Fibroblast of pulmonary artery (primary cell): ENCODE results near the gene DDAH1.

Experiments
- DNase-seq: peaks from one replicate; pipeline ENCODE4 v3.0.0-alpha.2; 2010; ENCODE audit warnings: low read depth
- H3K4me3 ChIP-seq: replicated peaks from 2 replicates; pipeline ENCODE4 v1.5.1; 2011; ENCODE audit warnings: low read depth, mild to moderate bottlenecking, control low read depth, low read length, moderate library complexity
- TF ChIP-seq, protein P1 (sequence below): IDR thresholded peaks from 2 replicates; pipeline ENCODE4 v1.5.1; 2011; ENCODE audit warnings: mild to moderate bottlenecking, control low read depth, low read length, inconsistent platforms; ENCODE audit errors: missing control alignments

The DDAH1 gene

DNA sequence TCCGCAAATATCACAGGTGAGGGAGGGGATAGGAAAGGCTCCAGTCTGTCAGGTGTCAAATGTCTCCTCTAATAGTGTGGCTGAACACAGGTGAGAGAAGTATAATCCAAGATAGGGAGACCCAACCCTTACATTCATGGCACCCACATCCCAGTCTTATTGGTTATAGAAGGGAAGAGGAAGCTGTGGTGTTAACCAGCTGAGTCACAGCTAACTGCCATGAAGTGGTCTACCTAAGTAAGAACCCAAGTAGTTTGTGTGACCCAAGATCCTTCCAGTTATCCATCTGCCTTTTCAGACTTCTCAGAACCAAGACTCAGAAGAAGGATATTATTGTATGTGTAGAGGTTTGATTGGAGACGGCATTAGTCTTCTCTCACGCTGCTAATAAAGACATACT is 37.1 kb downstream of the DDAH1 start:
- DNase-seq: no peak
- TF ChIP-seq, protein P1, sequence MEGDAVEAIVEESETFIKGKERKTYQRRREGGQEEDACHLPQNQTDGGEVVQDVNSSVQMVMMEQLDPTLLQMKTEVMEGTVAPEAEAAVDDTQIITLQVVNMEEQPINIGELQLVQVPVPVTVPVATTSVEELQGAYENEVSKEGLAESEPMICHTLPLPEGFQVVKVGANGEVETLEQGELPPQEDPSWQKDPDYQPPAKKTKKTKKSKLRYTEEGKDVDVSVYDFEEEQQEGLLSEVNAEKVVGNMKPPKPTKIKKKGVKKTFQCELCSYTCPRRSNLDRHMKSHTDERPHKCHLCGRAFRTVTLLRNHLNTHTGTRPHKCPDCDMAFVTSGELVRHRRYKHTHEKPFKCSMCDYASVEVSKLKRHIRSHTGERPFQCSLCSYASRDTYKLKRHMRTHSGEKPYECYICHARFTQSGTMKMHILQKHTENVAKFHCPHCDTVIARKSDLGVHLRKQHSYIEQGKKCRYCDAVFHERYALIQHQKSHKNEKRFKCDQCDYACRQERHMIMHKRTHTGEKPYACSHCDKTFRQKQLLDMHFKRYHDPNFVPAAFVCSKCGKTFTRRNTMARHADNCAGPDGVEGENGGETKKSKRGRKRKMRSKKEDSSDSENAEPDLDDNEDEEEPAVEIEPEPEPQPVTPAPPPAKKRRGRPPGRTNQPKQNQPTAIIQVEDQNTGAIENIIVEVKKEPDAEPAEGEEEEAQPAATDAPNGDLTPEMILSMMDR: no peak

DNA sequence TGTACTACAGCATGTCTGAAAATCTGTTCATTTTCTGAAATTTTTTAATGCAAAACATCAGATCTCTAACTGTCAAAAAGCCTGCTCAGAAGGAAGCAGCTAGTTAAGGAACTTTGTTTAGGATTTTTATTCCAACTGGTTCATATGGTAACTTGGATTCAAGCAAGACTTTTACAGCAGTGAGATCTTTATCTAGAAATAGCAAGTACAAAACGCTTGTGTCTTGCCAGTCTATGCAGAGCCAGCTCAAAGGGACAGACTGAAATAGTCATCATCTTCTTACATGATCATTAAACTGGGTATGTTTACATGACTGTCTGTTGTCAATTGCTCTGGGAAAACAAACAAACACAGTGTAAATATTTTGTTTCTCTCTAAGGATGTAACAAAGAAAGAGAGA is 37.6 kb downstream of the DDAH1 start:
- TF ChIP-seq, protein P1: no peak
- no peak for DNase-seq
- no peak overlapping the region for H3K4me3 ChIP-seq

More for the DNA sequence above, 37.1 kb downstream of the DDAH1 start:
- H3K4me3 ChIP-seq: no peak overlapping the region

DNA sequence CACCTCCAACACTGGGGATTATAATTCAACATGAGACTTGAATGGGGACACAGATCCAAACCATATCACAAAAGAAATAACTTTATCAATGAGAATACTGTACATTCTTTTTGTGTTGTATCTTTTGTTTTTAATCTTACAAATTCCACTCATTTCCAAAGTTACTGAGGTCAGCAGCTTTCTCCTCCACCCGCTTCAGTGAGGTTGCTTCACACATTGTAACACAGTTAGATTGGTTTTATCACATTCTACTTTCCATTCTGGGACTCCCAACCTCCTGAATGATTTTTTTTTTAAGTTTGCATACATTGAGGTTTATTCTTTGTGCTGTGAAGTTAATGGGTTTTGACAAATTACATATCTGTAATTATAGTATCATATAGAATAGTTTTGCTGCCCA is 43.8 kb downstream of the DDAH1 start:
- peak; percentile 50 for DNase-seq
- no peak overlapping the region for H3K4me3 ChIP-seq
- TF ChIP-seq, protein P1: no peak

DNA sequence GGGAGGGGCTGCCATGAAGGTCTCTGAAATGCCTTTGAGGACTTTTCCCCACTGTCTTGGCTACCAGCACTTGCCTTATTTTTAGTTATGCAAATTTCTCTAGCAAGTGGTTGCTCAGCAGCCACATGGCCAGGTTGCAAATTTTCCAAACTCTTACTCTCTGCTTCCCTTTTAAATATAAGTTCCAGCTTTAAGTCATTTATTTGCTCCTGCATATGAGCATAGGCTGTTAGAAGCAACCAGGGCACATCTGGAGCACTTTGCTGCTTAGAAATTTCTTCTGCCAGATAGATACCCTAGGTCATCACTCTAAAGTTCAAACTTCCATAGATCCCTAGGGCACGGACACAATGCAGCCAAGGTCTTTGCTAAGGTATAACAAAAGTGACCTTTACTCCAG is 44.8 kb downstream of the DDAH1 start:
- no peak for DNase-seq
- TF ChIP-seq, protein P1: no peak
- no peak overlapping the region for H3K4me3 ChIP-seq

DNA sequence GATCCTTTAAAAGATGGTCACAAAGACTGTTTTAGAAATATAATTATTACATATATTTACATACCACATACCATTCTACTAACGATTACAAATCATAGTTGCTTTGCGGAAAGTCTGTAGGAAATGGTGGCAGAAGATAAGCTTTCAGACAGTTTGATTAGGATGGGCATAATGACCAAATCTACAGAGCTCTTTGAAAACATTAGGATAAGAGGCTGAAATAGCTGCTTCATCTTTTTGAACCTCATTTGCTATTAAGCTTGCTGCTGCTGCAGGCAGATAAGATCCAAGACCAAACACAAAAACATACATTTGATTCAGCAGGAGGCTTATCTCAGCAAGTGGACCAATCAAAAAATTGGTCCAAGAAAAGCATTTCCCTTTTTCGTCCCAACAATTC is 47.1 kb downstream of the DDAH1 start:
- TF ChIP-seq, protein P1: no peak
- DNase-seq: no peak
- H3K4me3 ChIP-seq: no peak overlapping the region

- no peak for DNase-seq
- H3K4me3 ChIP-seq: no peak overlapping the region
- TF ChIP-seq, protein P1: no peak
Measured at GRCh38 chr1:85417017-85417416, 47.9 kb downstream of the DDAH1 start.

GRCh38 chr1:85413169-85413568 is 51.8 kb downstream of the DDAH1 start:
- no peak for DNase-seq
- TF ChIP-seq, protein P1: no peak
- no peak overlapping the region for H3K4me3 ChIP-seq
